ENCODE measurements around the gene GBGT1.

Gene GBGT1

DNA sequence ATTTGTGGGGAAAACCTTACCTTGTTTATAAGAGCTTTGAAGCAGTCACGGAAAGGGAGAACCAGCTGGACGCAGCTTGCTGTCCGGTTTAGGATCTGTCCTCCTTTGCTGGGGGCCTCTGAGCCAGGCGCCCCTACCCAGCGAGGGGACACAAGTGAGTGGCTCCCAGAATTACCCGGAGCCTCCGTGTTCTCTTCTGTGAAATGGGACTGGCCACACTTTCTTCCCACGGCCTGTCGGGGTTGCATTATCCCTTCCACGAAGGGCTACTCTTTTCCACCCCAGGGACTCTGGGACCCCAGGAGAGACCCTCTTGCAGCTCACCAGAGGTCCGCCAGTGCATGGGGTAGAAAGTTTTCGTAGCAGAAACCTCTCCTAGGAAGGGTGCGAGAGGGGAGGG lies 477 bp upstream of the GBGT1 start:
- no peak for DNase-seq

- no peak for DNase-seq
Observed at GRCh38 chr9:133162861-133163503, 732 bp downstream of the GBGT1 start.

GRCh38 chr9:133161547-133161950 lies 2.2 kb downstream of the GBGT1 start:
- no peak for DNase-seq

GRCh38 chr9:133160742-133161546 lies 2.8 kb downstream of the GBGT1 start:
- DNase-seq = no peak

DNA sequence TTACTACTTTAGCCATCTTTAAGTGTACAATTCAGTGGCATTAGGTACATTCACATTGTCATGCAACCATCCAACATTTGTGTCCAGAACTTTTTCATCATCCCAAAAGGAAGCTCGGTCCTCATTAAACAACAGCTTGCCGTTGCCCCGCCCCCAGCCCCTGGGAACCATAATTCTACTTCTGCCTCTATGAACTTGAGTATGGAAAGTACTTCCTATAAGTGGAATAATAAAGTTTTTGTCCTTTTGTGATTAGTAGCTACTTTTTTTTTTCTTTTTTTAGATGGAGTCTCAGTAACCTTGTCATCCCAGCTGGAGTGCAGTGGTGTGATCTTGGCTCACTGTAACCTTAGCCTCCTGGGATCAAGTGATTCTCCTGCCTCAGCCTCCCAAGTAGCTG lies 5.0 kb downstream of the GBGT1 start:
- DNase-seq = no peak

GRCh38 chr9:133155156-133155555 lies 8.6 kb downstream of the GBGT1 start:
- DNase-seq = no peak

GRCh38 chr9:133154097-133154989 lies 9.4 kb downstream of the GBGT1 start:
- DNase-seq = no peak

DNA sequence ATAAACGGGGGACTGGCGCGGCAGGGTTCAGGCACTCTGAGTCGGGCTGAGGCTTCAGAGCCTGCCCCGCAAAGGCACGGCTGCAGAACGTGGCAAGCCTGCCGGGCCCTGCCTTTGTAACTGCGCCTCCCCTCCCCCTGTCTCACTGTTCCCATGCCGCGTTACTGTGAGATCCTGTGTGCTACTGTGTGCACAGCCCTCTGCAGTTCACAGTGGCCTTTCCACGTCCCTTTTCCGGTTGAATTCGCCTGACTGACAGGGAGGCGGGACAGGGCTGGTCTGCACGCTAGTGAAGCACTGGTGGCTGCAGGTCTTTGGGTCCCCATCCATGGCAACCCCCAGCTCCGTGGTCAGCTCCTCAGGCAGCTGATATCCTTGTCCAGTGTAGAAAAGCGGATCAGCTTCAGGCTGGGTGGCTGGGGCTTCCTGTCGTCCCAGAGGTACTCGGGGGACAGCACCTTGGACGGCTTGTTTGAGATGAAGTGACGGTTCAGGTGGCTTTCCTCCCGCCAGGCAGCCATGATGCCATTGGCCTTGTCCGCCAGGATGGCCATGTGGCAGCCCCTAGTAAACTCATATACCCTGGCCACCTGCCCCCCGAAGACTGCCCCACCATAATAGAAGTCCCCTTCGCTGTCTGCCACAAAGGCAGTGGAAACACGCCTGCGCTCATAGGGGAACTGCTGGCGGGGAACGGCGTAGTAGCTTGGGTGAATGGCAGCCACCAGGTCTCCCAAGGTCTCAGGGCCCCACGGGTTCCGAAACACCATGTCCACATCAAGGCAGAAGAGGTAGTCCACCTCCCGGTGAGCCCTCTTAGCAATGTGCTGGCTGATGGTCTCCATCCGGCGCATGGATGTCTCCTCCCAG lies 10.3 kb downstream of the GBGT1 start:
- DNase-seq = peak; percentile 37

DNA sequence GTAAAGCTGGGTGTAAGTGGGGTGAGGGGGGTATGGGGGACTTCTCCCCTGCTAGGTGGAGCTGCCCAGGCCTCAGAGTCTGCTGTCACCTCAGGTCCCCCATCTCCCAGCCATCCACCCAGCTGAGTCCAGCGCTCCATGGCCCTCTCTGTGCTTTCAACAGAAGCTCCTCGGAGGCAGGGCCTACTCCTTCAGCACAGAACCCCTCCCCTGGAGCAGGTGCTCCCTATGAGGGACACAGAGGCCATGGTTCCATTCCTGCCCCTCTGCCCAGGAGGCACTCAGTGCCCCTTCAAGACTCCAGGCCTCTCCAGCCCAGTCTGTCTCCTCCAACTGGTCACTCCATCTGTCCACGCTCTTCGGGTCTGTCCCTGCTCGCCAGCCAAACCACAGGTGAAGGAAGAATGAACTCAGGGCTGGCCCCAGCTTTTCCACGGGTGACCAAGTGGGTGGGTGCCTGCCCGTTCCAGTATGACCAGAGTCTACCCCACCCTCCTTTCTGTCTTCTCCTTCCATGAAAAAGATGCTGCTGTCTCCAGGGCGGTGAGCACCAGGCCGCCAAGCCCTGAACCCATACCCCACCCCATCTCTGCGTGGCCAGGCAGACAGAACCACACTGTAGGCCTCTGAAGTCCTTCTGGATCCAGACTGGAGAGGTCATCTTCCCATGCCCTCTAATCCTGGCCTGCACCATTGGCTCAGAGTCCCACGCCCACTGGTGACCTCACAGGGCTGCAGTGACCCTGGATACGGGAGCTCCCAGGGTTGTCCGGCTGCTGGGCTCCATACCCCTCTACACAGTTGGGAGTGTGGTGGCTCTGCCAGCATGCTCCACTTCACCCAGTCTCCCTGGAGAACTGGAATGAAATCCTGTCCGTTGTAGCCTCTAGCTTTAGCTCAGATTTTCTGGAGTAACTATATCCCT lies 11.9 kb downstream of the GBGT1 start:
- DNase-seq = no peak

DNA sequence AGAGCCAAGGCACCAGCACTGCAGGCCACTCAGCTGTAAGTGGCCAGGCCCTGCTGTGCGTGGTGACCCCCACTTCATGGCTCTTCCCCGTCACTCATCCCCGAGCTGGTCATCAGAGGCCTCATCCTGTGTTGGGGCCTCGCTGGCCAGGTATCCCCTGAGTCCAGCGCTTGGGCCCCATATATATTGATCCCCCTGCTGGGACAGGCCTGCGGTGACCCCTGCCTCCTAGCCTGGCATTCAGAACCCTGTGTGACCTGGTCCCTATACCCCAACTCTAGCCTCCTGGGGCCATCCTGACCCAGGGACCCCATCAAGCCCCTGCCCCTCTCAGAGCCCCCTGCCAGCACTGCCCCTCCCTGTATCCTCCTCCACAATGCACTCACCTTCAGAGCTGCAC lies 12.7 kb downstream of the GBGT1 start:
- DNase-seq = no peak

GRCh38 chr9:133149130-133150015 lies 14.3 kb downstream of the GBGT1 start:
- peak; percentile 90 for DNase-seq

DNA sequence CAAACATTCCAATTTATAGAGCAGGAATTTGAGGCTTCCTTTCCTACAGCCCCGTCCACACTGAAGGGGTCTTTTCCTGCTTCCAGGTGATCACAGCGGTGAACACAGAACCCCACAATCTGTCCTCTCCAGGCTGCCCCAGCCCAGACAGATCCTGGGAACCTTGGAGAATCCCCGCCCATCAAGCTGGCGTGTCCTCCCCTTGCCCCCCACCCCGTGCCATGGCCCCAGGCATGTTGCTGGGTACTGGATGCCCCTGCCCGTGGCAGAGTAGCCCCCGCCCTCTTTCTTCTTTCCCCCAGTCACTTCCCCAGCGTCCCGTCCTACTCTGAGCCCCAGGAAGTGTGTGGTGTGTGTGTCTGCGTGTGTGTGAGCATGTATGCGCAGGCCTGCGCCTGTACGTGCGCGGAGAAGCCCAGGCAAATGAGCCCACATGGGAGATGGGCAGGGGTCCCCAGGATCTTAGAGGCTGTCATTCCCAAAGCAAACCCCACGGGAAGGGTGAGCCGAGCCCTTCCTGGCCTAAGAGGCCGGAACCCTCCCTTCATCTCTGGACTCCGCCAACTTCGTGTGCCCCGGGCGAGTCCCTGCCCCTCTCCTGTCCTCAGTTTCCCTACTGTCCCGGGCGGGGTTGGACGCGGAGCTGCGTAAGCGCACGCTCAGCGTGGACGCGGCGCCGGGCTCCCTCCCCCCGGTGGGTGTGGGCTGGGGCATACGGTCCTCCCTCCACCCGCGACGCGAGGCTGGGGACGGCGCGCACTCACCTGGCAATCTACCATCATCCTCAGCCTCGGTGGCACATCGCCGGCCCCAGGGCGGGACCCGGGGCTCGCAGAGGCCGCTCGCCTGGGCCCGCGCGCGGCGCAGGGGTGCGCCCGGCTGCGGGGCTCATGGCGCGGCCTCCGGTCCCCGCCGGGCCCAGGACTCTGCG lies 15.2 kb downstream of the GBGT1 start:
- DNase-seq = peak; percentile 73

- peak; percentile 76 for DNase-seq
Observed at GRCh38 chr9:133147412-133148198, 16.1 kb downstream of the GBGT1 start.

- no peak for DNase-seq
Observed at GRCh38 chr9:133146746-133147411, 16.8 kb downstream of the GBGT1 start.

DNA sequence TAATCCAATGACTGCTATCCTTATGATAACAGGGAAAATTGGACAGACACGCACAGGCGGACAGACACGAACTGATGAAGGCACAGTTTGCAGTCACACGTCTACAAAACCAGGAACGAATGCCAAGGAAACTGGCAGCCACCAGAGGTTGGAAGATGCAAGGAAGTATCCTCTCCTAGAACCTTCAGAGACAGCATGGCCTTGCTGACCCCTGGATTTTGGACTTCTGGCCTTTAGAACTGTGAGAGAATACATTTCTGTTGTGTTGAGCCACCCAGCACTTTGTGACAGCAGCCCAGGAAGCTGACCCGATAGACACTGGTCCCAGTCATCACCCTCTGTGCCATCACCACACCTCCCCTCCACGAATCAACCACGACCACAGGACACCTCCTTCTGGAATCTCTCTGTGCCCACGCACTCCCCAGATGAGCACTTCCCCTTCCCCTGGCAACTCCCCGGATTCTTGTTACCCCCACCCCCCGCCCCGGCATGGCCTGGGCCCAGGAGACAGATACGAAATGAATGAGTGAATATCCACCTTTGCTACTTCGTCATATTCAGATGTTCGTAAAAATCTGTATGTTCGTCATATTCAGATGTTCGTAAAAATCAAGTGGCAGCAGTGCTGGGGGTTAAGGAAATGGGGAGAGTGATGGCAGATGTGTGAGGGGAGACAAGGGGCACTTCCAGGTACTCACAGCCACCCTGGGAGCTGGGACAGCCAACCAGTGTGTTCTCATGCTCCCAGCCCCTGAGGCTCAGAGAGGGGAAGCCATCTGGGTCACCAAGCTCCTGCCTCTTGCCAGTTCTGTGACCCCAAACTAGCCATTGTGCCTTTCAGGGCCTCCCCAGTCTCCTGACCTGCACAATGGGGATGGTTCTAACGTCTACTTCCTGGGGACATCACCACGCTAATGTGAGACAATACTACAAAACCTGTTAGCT lies 18.5 kb downstream of the GBGT1 start:
- no peak for DNase-seq

Measured in right kidney (tissue), 1 donor.